KG1 (cell line): ENCODE data around the gene RNF183.
"Not testable (repeated sequence)": the region's sequence is repeated elsewhere in the genome, so short reads cannot be mapped to it uniquely, and the experiment has no call there.

Source experiments
- DNase-seq: peaks from one replicate; lab custom pipeline; 2025; lab: John Stamatoyannopoulos, UW

Gene RNF183

DNA sequence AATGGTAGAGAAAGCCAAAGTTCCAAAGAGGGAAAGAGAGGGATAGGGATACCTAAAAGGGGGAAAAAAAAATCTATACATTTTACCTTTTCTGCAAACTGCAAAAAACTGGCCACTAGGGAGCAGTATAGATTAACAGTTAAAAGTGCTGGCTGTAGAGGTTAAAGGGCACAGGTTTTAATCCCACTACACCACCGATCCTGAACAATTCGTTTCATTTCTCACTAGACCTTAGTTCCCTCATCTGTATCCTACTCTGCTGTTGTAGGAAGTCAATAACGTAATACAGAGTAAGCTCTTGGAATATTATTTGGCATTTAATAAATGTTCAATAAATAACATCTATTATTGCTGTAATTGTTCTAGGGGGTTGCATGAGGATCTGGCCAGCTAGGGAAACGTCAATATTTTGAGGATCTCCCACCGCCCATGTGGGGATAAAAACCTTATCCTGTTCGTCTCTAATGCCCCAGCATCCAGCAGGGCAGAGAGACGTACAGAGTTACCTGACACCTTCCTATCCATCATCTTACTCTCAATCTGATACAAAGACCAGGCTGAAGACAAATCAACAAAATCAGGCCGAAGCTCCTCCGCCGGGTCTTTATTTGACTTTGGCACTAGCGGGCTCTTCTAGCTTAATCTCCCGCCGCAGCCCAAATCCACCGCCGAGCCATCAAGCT lies 28.6 kb downstream of the RNF183 start:
- DNase-seq: peak; percentile 56

DNA sequence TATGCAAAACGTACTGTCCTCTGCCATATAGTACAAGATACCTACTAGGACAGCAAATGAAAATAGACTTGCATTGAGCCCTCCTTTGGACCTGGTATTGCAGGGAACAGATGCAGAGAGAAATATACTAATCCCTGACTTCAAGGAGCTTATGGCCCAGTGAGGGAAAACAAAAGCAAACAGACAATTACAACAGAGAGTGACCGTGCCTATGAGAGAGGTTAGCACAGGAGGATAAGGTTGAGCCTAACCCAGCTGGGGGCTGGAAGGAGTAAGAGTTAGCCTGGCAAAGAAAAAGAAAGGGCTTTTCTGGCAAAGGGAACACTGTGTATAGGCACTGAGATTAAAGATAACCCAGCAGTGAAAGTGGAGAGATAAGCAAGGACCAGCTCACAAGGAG lies 33.3 kb downstream of the RNF183 start:
- DNase-seq: no peak

DNA sequence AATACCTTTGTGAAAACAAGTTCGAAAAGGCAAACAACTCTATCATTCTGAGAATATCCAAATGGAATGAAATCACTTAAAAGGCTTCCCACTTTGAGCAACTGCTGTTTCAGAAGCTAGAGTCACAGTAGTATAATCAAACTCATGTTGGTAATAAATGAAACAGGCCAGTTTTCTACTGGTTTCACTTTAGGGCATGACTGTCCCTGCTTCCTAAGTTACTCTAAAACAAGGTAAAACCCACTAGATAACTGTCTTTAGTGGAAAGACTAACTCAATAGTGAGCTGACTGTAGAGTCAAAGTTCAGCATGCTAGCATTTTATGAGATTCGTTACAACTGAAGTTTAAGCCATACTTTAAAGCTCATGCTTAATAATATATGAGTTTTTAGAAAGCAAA lies 33.8 kb downstream of the RNF183 start:
- no peak for DNase-seq

DNA sequence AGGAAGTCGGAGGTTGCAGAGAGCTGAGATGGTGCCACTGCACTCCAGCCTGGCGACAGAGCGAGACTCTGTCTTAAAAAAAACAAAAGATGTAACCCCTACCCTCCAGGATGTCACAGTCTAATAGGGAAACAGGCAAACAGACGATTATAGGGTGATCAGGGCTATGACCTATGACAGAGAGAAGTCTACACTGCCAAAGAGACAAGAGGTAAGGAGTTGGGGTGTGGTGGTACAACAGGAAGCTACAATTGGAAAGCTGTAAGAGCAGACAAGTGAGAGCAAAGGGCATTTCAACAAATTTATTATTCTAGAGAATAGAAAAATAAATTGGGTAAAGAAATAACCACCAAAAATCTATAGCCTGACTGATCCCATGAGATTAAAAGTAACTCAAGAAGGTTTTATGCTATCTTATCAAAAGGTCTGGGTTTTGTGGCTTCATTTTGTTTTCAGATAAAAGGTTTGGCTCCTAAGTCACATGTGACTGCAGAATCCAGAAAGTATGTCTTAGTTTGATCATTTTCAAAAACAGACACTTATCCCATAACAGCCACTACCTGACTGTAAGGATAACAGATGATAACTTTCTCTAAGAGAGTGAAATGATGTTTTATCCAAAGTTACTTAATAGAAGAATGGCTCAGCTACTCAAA lies 35.1 kb downstream of the RNF183 start:
- DNase-seq: no peak

DNA sequence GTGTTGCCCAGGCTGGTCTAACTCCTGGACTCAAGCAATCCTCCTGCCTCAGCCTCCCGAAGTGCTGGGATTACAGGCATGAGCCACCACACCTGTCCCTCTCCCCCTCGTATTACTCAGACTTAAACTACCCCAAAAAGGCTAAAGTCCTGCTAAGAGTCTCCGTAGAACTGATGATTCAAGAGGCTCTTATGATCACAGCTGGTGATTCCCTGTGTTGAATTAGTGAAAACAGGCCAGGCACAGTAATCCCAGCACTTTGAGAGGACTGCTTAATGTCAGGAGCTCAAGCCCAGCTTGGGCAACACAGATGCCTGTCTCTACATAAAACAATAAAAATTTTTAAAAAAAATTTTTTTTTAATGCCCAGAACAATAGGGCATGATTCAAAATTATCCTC lies 37.0 kb downstream of the RNF183 start:
- no peak for DNase-seq

DNA sequence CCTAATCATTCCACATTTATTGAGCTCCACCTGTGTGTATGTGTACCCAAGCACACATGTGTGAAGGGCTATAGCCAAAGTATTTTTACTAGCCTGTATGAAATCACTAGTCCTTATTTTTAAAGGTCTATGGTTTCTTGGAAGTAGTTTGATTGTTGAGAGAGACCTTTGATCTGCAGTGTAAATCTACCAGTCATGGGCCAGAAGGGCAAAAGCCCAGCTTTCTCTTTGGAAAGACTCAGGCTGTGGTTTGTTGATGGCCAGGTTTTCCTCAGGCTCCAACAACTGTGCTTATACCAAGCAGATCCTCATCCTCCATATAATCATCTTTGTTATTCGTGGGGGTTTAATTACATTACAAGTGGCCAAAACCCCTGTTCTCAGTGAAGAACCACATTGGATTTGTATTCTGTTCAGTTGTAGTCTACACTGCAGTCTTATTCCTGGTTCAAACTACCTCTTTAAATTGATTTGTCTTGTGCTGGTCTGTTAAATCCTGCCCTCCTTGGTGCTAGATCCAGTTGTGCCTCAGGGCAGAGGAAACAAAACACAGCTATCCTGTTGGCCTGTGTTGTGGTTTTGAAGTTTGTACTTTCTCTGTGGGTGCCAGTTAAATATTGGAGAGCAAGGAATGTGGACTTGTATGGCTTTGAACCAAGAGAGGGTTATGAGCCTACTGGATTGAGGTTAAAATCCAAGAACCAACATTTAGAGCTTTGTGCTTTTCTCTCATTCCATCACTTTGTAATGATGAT lies 41.1 kb downstream of the RNF183 start:
- DNase-seq: no peak

DNA sequence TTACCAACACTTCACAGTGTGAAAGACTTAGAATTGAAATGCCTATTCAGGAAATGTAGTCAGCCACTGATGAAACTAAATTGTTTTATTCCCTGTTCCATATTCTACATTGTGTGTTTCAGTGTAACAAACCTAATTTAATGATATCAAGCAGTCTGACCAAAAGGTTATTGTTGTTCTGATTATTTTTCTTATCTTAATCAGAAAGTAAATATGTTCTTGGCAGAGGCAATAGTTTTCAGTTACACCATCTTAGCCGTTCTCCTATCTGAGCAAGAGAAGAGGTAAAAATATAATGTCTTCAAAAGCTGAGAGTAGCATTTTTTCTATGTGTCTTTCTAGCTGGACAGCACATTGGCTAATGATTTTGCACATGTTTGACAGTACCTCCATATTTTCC lies 44.9 kb downstream of the RNF183 start:
- no peak for DNase-seq

DNA sequence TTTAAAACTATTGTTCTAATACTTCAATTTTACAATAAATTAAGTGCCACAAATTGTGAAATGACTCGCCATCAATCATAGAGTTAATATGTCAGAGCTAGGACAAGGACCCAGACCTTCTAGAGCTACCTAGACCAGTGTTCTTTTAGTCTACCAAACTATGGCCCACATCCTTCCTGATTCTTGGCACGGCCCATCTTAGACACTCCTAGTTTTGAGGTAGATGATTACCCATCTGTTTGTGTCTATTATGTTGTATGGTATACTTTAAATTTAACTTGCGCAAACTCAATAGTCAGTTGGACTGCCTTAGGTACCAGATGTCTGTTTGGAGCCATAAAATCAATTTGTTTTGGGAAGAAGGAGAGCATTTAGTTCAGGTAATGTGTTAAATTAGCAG lies 45.3 kb downstream of the RNF183 start:
- DNase-seq: no peak

DNA sequence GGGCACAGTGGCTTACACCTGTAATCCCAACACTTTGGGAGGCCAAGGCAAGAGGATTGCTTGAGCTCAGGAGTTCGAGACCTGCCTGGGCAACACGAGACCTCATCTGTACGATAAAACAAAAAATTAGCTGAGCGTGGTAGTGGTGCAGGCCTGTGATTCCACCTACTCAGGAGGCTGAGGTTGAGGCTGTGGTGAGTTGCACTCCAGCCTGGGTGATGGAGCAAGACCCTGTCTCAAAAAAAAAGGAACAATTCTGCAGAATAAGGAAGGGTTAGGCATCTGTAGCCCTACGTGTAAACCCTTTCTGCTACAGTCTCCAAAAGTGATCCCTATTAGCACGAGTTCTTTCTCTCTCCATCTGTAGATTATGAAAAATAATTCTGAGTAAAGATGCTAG lies 47.7 kb downstream of the RNF183 start:
- DNase-seq: no peak

DNA sequence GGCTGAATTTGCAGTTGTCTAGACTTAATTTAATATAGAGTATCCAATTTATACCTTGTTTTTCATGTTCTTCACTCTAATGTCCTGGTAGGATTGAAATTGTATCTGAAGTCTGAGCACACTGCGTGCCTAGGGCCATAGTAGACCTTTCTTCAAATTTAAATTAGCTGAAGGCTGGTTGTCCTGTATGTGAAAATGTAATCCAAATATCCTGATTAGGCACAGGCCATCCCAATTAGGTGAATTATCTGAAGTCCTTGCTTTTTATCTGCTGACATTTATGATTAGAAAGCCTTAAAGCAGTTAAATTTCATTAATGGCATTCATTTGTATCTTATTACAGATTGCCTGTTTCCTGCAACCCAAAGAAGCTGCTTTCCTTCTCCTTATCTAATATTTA lies 48.2 kb downstream of the RNF183 start:
- no peak for DNase-seq

DNA sequence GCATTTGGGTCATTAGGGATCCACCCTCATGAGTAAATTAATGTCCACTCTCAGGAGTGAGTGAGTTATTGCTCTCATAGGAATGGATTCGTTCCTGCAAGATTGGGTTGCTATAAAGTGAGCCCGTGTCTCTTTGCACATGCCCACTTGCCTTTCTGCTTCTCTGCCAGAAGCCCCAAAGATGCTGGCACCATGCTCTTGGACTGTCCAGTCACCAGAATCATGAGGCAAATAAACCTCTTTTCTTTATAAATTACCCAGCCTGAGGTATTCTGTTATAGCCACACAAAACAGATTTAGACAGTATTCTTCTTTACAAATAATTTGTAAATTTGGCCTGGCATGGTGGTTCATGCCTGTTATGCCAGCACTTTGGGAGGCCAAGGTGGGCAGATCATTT lies 52.4 kb downstream of the RNF183 start:
- no peak for DNase-seq

DNA sequence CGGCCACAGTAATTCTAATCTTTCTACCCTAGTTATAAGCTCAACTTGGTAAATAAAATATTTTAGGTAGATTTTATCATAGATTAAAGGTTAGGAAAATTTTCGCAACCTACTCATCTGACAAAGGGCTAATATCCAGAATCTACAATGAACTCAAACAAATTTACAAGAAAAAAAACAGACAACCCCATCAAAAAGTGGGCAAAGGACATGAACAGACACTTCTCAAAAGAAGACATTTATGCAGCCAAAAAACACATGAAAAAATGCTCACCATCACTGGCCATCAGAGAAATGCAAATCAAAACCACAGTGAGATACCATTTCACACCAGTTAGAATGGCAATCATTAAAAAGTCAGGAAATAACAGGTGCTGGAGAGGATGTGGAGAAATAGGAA lies 53.5 kb downstream of the RNF183 start:
- not testable (repeated sequence) for DNase-seq

DNA sequence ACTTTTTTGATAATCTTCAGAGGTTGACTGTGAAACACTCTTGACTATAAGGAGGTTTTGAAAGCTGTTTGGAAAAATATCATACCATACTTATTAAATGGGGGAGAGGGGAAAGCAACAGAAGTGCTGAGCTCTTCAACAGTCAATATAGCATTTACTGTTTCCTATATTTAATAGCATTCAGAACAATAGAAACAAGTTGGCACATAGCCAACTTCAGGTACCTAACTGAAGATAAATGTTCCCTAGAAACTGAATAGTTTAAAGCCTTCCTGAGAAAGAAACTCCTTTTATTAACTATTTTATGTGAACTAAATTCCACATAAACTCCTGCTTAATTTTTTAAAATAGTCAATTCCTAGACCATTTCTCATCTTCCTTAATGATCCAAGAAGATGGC lies 55.5 kb downstream of the RNF183 start:
- no peak for DNase-seq
